SK-N-MC (cell line): ENCODE measurements around the gene ZMIZ1.
"Not testable (repeated sequence)": the region's sequence is repeated elsewhere in the genome, so short reads cannot be mapped to it uniquely, and the experiment has no call there.

Source experiments
- EZH2 ChIP-seq: fragments of 200-600 bp; sonication (generic); IDR thresholded peaks from one replicate; pipeline ENCODE4 v1.6.1; 2017; ENCODE audit warnings: antibody characterized with exemption
- POLR2AphosphoS5 ChIP-seq: IDR thresholded peaks from 2 replicates; pipeline ENCODE4 v1.6.1; 2012; ENCODE audit warnings: mild to moderate bottlenecking, low read depth, low read length, borderline replicate concordance

GRCh38 chr10:79337783-79338469 lies 269.2 kb downstream of the ZMIZ1 start:
- not testable (repeated sequence) for TF ChIP-seq EZH2, POLR2AphosphoS5
